Measurements from ENCODE around the gene LRCH1.

Gene LRCH1

GRCh38 chr13:46605825-46606554 lies 53.0 kb downstream of the LRCH1 start:
- DNase-seq (ENCODE audit: low spot score in 2 of 2) (no peak), ATAC-seq (peak; percentile 89)
- peaks cover 46% of the 10 kb centered on the region for H3K4me1 Mint-ChIP-seq
- H3K9me3 Mint-ChIP-seq = no peaks in the 10 kb centered on the region
- H3K27ac Mint-ChIP-seq = peak overlapping the region; percentile 80
- peak overlapping the region; percentile 27 for H3K4me3 Mint-ChIP-seq
- no peaks in the 10 kb centered on the region for H3K36me3 Mint-ChIP-seq

DNA sequence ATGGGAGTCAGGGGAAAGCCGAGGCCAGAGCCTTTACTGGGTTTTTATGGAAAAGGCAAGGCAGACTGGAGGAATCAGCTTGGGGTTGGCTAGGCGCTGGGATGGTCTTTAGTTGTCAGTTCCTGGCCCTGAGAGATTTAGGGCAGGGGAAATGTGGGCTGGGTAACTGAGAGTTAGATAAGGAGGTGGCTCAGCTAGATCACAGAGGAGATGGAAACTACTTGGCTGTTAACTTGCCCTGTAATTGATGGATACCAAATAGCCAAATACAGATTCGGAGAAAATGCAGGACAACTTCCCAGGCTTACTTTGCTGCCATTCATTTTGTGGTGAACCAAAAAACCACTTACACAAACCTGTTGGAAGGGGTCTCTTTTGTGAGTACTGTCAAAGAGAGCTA lies 54.0 kb downstream of the LRCH1 start:
- H3K4me1 Mint-ChIP-seq = peaks cover 40% of the 10 kb centered on the region
- H3K27ac Mint-ChIP-seq = peak overlapping the region; percentile 80
- H3K36me3 Mint-ChIP-seq = no peaks in the 10 kb centered on the region
- H3K4me3 Mint-ChIP-seq = peak overlapping the region; percentile 27
- no peak for ATAC-seq
- no peak for DNase-seq (ENCODE audit: low spot score in 2 of 2)
- H3K9me3 Mint-ChIP-seq = no peaks in the 10 kb centered on the region

DNA sequence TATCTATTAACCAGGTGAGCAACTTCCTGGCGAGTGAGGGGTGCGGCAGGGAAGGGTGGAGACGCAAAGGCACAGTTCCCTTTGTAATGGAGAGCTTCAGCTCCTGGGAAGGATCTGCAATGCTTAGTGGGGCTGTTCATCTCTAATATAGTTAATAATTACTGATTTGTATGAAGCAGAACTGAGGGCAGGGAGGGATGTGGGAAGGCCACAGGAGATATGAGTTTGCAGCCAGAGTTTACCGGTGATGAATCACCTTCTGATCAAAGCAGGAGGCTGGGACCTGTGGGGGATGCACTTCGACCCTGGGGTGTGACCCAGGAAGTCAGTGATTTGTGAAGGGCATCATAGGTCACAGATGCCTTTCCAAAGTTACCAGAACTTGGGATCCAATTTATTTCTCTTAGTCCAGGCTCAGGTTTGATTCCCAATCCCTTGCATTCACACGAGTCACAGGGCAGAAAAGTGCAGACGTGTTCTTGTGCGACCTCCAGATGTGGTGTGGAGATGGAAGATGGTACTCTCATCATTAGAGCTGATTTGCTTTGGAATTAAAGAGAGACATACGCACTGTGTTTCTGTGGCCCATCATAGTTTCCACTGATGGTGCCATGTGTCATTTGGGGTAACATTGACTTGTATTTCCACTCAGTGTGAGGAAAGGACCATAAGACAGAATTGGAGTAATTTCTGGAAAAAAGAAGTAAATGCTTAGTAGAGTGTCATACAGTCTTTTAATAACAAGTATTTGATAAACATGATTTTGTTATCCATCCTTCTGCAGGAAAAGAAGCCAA lies 55.0 kb downstream of the LRCH1 start:
- DNase-seq (ENCODE audit: low spot score in 2 of 2) = no peak
- Mint-ChIP-seq H3K4me3 (peak overlapping the region; percentile 14), H3K36me3 (no peaks in the 10 kb centered on the region), H3K9me3 (no peaks in the 10 kb centered on the region), H3K4me1 (peaks cover 40% of the 10 kb centered on the region), H3K27ac (peak overlapping the region; percentile 54)
- peak; percentile 68 for ATAC-seq

- Mint-ChIP-seq H3K36me3 (no peaks in the 10 kb centered on the region), H3K27ac (no peak overlapping the region), H3K9me3 (no peaks in the 10 kb centered on the region), H3K4me1 (peaks cover 40% of the 10 kb centered on the region), H3K4me3 (no peak overlapping the region)
- ATAC-seq = no peak
- no peak for DNase-seq (ENCODE audit: low spot score in 2 of 2)
Measured at GRCh38 chr13:46609052-46609451, 56.1 kb downstream of the LRCH1 start.

GRCh38 chr13:46609726-46610125 lies 56.8 kb downstream of the LRCH1 start:
- ATAC-seq (no peak), DNase-seq (ENCODE audit: low spot score in 2 of 2) (no peak)
- Mint-ChIP-seq H3K4me1 (peaks cover 40% of the 10 kb centered on the region), H3K27ac (no peak overlapping the region), H3K36me3 (no peaks in the 10 kb centered on the region), H3K4me3 (no peak overlapping the region), H3K9me3 (no peaks in the 10 kb centered on the region)

GRCh38 chr13:46612267-46612666 lies 59.3 kb downstream of the LRCH1 start:
- DNase-seq (ENCODE audit: low spot score in 2 of 2) (no peak), ATAC-seq (no peak)
- Mint-ChIP-seq H3K4me1 (peaks cover 39% of the 10 kb centered on the region), H3K36me3 (no peaks in the 10 kb centered on the region), H3K4me3 (no peak overlapping the region), H3K9me3 (no peaks in the 10 kb centered on the region), H3K27ac (no peak overlapping the region)

GRCh38 chr13:46613409-46614049 lies 60.6 kb downstream of the LRCH1 start:
- Mint-ChIP-seq H3K27ac (no peak overlapping the region), H3K36me3 (no peaks in the 10 kb centered on the region), H3K9me3 (no peaks in the 10 kb centered on the region), H3K4me3 (no peak overlapping the region), H3K4me1 (peaks cover 28% of the 10 kb centered on the region)
- no peak for DNase-seq (ENCODE audit: low spot score in 2 of 2)
- no peak for ATAC-seq

DNA sequence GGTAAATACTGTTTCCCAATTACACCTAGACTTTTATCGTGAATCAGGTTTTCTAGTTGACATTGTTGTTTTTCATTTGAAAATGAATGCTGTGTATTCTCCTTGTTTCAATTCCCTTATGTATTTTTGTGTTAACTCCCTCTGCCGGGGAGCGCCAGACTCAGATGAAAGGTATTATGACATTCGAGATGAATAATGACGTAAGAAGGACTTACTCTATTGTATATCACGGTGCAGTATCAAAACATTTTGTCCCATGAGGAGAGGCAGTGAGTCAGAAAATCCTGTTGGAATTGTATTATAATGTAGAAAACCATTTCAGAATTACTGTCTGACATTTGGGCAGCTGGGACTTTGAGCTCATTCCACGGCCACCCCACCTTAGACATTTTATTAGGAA lies 61.6 kb downstream of the LRCH1 start:
- Mint-ChIP-seq H3K4me1 (peaks cover 35% of the 10 kb centered on the region), H3K4me3 (no peak overlapping the region), H3K9me3 (no peaks in the 10 kb centered on the region), H3K36me3 (no peaks in the 10 kb centered on the region), H3K27ac (no peak overlapping the region)
- ATAC-seq (no peak), DNase-seq (ENCODE audit: low spot score in 2 of 2) (no peak)

GRCh38 chr13:46615888-46616531 lies 63.0 kb downstream of the LRCH1 start:
- no peak overlapping the region for H3K4me3 Mint-ChIP-seq
- no peak for DNase-seq (ENCODE audit: low spot score in 2 of 2)
- H3K4me1 Mint-ChIP-seq = peaks cover 42% of the 10 kb centered on the region

GRCh38 chr13:46617229-46617721 lies 64.3 kb downstream of the LRCH1 start:
- no peak for ATAC-seq
- peaks cover 44% of the 10 kb centered on the region for H3K4me1 Mint-ChIP-seq
- no peak overlapping the region for H3K4me3 Mint-ChIP-seq

More at GRCh38 chr13:46615888-46616531, 63.0 kb downstream of the LRCH1 start:
- H3K9me3 Mint-ChIP-seq = no peaks in the 10 kb centered on the region
- no peak for ATAC-seq
- peak overlapping the region; percentile 26 for H3K27ac Mint-ChIP-seq
- H3K36me3 Mint-ChIP-seq = no peaks in the 10 kb centered on the region

DNA sequence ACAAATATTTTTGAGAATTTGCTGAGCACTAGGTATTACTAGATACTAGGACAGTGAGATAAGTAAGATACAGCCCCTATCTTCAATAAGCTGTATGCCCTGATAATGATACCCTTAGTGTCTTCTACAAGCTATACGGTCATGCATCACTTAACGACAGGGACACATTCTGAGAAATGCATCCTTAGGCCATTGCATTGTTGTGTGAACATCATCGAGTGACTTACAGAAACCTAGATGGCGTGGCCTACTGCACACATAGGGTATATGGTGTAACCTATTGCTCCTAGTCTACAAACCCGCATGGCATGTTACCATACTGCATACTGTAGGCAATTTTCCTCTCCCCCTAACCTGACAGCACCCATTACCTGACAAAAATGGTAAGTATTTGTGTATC lies 64.9 kb downstream of the LRCH1 start:
- H3K9me3 Mint-ChIP-seq = no peaks in the 10 kb centered on the region
- peaks cover 44% of the 10 kb centered on the region for H3K4me1 Mint-ChIP-seq
- no peak for DNase-seq (ENCODE audit: low spot score in 2 of 2)
- no peaks in the 10 kb centered on the region for H3K36me3 Mint-ChIP-seq
- no peak overlapping the region for H3K4me3 Mint-ChIP-seq
- ATAC-seq = no peak
- H3K27ac Mint-ChIP-seq = no peak overlapping the region

More at GRCh38 chr13:46617229-46617721, 64.3 kb downstream of the LRCH1 start:
- no peak for DNase-seq (ENCODE audit: low spot score in 2 of 2)
- Mint-ChIP-seq H3K27ac (no peak overlapping the region), H3K36me3 (no peaks in the 10 kb centered on the region), H3K9me3 (no peaks in the 10 kb centered on the region)

- H3K4me3 Mint-ChIP-seq = no peak overlapping the region
- no peaks in the 10 kb centered on the region for H3K9me3 Mint-ChIP-seq
- H3K36me3 Mint-ChIP-seq = no peaks in the 10 kb centered on the region
- DNase-seq (ENCODE audit: low spot score in 2 of 2) (no peak), ATAC-seq (no peak)
- H3K4me1 Mint-ChIP-seq = peaks cover 44% of the 10 kb centered on the region
- peak overlapping the region; percentile 14 for H3K27ac Mint-ChIP-seq
Measured at GRCh38 chr13:46618694-46619254, 65.8 kb downstream of the LRCH1 start.

GRCh38 chr13:46620029-46620428 lies 67.1 kb downstream of the LRCH1 start:
- H3K4me3 Mint-ChIP-seq = no peak overlapping the region

GRCh38 chr13:46620471-46620870 lies 67.5 kb downstream of the LRCH1 start:
- no peaks in the 10 kb centered on the region for H3K36me3 Mint-ChIP-seq
- H3K4me1 Mint-ChIP-seq = peaks cover 57% of the 10 kb centered on the region
- H3K4me3 Mint-ChIP-seq = no peak overlapping the region
- no peak overlapping the region for H3K27ac Mint-ChIP-seq
- H3K9me3 Mint-ChIP-seq = no peaks in the 10 kb centered on the region
- ATAC-seq (no peak), DNase-seq (ENCODE audit: low spot score in 2 of 2) (no peak)

More at GRCh38 chr13:46620029-46620428, 67.1 kb downstream of the LRCH1 start:
- no peaks in the 10 kb centered on the region for H3K36me3 Mint-ChIP-seq
- no peak overlapping the region for H3K27ac Mint-ChIP-seq
- no peaks in the 10 kb centered on the region for H3K9me3 Mint-ChIP-seq
- DNase-seq (ENCODE audit: low spot score in 2 of 2) (no peak), ATAC-seq (no peak)
- peaks cover 53% of the 10 kb centered on the region for H3K4me1 Mint-ChIP-seq

GRCh38 chr13:46621133-46621532 lies 68.2 kb downstream of the LRCH1 start:
- ATAC-seq (no peak), DNase-seq (ENCODE audit: low spot score in 2 of 2) (no peak)
- Mint-ChIP-seq H3K27ac (no peak overlapping the region), H3K4me3 (no peak overlapping the region), H3K36me3 (no peaks in the 10 kb centered on the region), H3K4me1 (peaks cover 54% of the 10 kb centered on the region), H3K9me3 (no peaks in the 10 kb centered on the region)
